HG03575 (cell line): ENCODE measurements around the gene OPRL1.
"Not testable (repeated sequence)": the region's sequence is repeated elsewhere in the genome, so short reads cannot be mapped to it uniquely, and the experiment has no call there.

Source experiments
- ATAC-seq: cut with Tn5 transposase; IDR thresholded peaks from one replicate; pipeline ENCODE4 v1.9.1; 2021; ENCODE audit not compliant: unreplicated experiment, insufficient number of reproducible peaks, low FRiP score; ENCODE audit errors: extremely low read depth

The OPRL1 gene

DNA sequence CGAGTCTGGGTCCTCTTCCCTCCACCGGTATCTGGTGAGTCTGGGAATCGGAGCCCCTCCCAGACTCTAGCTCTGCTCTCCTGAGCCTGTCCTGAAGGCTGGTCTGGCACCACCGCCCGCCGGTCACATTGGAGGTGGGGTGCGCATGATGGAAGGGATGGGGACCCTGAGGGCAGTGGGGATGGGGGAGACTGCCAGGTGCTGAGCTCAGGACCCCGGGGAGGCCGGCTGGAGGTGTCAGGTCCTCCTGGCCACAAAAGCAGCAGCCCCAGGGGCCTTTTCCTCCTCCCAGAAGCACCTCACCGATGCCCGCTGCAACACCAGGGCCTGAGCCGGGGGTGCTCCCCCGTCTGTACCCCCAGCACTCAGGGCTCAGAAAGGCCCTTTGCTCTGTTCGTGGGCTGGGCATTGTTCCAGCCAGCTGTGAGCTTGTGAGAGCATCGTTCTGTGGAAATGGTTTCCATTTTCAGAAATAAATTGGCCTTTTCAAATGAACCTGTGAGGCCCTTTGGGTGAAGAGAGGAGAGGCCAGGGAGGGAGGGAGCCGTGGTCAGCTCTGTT lies 30.0 kb downstream of the OPRL1 start:
- ATAC-seq = no peak

DNA sequence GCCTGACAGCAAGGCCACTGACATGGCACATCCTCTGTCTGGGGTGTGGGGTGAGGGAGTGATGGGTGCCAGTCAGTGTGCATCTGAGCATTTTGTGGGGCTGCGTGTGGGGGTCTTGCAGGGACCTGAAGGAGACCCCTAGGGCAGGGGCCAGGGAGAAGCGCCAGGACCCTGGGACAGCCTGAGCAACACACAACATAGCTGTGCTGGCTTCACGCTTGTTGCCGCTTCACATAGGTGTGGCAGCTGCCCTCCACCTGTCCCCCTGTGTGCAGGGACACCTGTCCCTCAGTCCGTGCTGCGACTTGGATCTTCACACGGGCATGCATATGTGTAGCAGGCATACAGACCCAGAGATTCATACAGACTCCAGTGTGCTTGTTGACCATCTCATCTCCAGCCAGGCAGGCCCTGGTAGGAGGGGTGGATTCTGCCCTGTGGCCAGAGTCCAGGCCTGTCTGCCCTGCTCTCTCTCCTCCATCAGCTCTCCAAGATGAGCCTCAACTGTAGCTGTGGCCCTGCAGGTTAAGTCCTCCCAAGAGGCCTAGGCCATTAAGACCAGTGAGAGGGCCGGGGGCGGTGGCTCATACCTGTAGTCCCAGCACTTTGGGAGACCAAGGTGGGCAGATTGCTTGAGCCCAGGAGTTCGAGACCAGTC lies 30.7 kb downstream of the OPRL1 start:
- ATAC-seq = no peak

DNA sequence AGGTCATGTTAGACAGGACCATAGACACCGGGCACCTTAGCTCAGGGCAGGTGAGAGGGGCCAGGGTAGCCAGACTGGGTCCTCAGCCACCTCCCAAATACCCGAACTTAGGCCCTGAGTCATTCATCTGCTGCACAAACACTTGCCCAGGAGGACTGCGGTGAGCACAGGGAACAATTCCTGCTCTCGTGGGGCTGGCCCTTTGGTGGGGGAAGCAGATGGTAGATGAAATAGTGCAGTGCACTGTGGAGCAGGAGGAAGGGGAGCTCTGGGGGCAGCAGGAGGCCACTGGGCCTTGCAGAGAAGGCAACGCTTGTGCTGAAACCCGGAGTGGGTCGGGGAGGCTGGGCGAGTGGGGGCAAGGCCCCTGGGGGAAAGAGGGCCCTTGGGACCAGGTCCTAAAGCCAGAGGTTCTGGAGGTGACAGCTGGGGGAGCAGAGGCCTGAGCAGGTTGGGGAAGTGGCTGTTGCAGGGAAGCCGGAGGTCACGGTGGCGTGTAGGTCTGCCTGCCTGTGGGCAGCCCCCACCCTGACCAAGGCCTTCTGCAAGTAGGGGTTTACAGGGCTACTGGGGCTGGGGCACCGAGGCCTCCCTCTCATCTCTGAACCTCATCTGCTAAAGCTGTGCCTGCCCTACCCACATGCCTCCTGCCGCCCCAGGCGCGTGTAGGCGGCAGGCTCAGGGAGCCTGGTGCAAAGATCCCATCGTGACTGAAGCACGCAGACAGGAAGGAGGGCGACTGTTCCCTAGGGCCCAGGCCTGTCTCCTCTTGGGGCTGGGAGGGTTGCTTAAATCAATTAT lies 32.2 kb downstream of the OPRL1 start:
- no peak for ATAC-seq

DNA sequence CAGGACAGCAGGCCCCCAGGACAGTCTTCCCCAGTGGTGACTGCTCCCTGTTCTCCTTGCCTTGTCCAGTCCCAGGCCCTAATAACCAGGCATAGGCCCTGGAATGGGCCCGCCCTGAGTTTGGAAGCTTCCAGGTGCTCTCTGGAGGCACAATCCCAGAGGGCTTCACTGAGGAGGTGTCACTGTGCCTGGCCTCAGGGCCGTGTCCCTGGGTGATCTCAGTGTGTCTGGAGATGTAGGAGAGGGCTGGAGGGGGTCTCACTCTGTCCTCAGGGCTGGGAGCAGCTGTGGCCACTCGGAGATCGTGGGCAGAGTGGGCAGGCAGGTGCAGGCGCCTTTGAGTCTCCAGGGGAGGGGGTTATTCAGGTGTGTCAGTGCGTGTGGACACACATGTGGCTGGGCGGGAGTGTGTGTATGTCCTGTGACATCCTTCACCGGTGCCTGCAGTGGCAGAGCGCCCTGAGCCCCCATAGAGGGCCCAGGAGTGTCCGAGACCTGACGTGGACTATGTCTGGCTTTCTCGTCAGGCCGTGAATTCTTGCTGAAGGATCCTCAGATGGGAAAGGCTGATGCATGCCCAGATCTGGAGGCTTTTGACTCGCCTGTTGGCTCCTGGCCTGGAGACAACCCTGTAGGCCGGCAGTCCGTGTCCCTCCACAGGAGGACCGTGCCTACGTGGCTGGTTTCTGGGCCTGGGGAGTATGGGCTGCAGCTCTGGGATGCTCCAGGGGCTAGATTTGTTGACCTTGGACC lies 33.0 kb downstream of the OPRL1 start:
- no peak for ATAC-seq

DNA sequence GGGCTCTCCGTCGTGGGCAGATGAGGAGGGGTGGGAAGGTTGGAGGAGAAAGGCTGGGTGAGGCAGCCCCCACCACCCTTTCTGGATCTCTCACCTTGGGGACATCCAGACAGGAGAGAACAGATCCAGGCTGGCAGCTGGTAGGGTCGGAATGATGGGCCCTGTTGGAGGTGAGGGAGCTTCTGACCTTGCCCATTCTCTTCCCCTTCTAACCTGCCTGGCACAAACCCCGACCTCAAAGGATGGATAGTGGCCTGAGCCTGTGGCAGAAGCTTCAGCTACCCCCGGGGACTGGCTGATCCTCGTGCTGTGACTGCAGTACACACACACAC lies 33.5 kb downstream of the OPRL1 start:
- no peak for ATAC-seq

DNA sequence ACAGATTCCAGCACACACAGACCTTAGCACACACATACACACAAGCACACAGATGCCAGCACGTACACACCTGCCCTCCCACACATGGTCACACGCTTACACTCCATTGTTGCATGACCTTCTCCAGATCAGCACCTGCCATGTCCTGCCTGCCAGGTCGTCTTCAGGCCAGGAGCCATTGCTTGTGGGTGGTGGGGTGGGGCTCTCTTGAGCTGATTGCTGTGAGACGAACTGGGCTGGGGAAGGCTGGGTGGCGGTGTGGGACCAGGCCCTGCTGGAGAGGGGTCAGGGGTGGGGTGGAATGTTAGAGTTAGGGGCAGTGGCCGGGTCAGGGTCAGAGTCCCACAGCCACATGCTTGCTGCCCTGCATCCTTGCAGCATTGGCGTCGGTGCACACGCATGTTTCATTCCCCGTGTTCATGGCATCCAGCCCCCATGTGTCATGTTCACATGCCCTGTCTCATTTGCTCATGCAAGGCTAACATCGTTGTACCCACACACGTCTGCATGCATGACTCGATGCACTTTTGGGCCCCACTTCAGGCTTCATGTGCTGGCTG lies 34.0 kb downstream of the OPRL1 start:
- ATAC-seq = no peak

DNA sequence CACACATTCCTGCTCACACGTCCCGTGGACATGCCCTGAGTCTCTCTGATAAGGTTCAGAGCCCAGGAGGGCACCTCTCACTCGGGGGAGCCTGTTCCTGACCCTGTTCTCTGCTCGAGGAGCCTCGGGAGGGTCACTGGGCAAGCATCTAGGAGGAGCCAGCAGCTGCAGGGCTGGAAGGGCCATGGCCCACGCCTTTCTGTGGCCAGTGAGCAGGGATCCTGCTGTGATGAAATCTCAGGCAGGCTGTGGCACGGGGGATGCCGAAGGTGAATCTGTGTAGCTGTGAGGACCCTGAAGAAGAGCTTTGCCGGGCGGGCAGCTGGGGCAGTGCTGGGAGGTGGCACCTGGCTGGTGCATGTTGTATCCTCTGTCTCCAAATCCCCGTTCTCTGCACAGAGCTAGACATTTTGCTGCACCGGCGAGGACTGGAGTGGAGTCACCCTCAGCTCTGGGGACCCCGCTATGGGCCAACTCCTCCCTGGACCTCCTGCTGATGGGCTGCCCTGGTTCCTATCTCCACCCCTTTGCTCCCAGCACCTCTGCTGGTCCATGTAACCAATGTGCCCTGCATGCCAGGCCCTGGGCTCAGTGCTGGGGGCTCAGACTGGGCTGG lies 34.6 kb downstream of the OPRL1 start:
- no peak for ATAC-seq

DNA sequence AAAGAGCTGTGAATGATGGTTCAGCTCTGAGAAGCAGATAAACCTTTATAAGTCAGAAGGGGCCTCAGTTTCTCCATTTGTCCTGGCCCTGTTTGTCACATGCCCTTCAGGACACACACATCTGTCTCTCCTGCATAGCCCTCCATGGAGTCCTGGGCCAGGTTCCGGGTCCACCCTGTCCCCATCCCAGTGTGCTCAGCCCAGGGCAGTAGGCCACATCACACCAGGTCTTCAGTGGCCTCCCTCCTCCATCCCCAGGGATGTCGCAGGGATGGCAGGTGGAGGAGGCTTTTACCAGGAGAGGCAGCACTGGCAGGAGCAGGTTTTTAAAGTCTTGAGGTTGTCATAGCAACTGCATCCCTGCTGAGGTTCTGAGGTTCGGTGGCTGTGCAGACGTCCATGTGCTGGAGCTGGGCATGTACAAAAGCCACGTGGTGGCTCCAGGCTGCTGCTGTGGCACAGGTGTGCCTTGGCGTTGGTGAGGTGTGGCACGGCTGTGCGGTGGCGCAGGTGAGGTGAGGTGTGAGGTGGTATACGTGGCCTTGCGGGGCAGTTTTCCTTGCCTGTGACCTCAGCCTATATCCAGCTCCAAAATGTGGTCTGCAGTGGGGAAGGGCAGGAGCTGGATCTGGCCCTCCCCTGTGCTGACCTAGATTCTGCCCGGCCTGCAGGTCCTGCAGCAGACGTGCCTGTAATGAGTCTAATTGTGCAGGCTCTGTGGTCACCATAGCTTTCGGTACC lies 35.5 kb downstream of the OPRL1 start:
- no peak for ATAC-seq

DNA sequence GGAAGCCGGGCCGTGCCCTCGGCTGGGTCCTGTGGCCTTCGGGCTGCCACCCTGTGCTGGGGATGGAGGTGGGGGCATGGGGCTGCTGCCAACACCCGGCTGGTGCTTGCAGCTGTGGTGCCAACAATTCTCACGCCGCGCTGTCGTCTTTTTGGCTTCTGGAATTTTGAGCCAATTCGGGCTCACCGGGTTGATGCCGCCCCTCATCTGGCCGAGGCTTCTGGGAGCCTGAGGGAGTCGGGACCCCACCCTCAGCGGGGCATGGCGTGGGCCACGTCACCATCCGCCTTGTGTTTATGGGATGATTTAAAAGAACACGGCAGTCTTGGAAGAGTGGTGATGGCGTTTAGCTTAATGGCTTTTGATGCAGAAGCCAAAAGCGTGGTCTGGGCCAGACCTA lies 36.1 kb downstream of the OPRL1 start:
- no peak for ATAC-seq

DNA sequence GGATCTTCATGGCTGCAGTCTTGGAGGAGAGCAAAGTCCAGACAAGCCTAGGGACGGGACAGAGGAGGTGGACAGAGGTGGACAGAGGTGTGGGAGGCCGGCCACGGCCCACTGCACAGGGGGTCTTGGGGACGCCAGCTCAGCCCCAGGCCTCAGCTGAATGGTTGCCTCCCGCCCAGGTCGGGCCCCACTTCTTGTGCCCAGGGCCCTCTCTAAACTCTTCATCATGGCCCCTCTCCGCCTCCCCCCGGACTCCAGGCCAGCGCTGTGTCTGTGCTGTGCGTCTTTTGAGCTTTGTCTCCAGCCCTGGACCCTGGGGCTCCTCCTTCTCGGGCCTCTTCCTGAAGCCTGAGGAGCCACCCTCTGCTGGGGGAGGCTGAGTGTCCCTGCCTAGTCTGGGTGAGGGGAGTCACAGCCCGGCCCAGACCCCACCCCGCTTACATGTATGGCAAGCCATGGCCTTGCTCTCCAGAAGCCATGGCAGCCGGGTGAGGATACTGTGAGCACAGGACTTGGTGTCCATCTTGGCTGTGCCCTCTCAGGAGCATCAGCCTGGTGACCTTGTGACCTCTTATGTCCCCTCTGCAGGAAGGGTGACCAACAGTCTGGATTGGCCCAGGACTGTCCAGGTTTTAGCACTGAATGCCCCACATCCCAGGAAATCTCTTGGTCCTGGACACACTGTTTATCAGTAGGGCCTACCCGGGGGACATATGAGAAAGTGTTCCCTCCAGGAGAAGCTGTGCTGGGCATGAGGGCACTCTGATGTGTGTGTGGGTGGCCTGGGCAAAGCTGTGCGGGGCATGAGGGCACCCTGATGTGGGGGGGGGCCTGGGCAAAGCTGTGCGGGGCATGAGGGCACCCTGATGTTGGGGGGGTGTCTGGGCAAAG lies 36.9 kb downstream of the OPRL1 start:
- ATAC-seq = no peak

DNA sequence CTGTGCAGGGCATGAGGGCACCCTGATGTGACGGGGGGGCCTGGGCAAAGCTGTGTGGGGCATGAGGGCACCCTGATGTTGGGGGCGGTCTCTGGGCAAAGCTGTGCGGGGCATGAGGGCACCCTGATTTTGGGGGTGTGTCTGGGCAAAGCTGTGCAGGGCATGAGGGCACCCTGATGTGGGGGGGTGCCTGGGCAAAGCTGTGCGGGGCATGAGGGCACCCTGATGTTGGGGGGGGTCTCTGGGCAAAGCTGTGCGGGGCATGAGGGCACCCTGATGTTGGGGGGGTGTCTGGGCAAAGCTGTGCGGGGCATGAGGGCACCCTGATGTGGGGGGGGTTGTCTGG lies 37.5 kb downstream of the OPRL1 start:
- not testable (repeated sequence) for ATAC-seq

DNA sequence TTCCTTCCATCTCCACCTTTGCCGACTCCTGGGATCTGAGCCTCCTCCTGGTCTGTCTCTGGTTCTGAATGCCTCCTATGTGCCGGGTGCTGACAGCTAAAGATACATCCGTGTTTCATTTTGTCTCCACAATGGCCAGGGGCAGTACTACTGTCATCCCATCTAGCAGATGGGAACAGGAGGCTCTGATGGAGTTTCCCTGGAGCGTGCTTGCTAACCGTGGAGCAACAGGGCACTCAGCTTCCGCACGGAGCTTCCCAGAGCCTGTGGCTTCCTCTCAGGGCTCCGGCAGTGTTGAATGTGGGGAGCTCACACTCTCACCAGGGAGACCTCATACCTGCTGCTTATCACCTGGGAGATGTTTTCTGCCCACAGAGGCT lies 39.4 kb downstream of the OPRL1 start:
- ATAC-seq = no peak

DNA sequence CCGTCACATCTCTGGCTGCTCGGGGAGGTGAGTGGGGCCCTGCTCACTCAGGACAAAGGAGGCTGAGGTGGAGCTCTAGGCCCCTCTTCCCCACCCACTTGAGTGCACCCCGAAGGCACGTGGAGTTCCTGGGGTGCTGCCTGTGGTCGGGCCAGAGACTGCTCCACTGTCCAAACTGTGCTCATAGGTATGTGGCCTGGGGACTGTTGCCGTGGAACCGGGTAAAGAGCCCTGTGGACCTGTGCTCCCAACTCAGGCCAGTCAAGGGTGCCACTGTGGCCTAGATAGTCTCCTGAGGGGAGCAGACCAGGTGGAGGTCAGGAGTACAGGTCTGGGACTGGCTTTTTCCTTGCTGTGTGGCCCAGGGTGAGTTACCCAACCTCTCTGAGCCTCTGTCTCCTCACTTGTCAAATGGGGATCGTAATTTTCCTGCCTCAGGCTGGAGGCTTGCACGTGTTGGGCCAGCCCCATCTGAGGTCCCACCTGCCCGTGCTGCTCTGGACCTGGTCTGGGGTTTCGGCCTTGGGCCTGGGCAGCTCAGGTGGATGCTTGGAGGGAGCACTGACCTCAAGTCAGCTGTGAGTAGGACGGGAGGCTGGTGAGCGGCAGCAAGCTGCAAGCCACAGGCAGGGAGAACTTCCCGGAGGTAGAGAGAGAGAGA lies 39.9 kb downstream of the OPRL1 start:
- no peak for ATAC-seq

DNA sequence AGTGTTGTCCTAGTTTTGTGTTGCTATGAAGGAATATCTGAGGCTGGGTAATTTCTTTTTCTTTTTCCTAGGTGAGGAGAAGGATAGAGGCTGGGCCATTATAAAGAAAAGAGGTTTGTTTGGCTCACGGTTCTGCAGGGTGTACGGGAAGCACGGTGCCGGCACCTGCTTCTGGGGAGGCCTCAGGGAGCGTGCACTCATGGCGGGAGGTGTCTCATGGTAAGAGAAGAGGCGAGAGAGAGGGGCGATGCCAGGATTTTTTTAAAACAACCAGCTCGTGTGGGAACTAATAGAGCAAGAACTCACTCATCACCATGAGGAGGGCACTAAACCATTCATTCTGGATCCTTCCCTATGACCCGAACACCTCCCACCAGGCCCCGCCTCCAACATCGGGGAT lies 41.7 kb downstream of the OPRL1 start:
- no peak for ATAC-seq

DNA sequence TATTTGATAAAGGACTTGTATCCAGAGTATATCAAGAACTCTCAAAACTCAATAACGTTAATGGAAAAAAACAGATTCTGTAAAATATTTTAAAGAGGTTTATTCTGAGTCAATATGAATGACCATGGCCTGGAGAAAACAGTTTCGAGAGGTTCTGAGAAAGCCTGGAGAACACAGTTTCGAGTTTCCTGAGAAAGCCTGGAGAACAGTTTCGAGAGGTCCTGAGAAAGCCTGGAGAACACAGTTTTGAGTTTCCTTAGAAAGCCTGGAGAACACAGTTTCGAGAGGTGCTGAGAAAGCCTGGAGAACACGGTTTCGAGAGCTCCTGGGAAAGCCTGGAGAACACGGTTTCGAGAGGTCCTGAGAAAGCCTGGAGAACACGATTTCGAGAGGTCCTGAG lies 43.0 kb downstream of the OPRL1 start:
- ATAC-seq = not testable (repeated sequence)

DNA sequence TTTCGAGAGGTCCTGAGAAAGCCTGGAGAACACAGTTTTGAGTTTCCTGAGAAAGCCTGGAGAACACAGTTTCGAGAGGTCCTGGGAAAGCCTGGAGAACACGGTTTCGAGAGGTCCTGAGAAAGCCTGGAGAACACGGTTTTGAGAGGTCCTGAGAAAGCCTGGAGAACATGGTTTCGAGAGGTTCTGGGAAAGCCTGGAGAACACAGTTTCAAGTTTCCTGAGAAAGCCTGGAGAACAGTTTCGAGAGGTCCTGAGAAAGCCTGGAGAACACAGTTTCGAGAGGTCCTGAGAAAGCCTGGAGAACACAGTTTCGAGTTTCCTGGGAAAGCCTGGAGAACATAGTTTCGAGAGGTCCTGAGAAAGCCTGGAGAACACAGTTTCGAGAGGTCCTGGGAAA lies 43.6 kb downstream of the OPRL1 start:
- not testable (repeated sequence) for ATAC-seq

DNA sequence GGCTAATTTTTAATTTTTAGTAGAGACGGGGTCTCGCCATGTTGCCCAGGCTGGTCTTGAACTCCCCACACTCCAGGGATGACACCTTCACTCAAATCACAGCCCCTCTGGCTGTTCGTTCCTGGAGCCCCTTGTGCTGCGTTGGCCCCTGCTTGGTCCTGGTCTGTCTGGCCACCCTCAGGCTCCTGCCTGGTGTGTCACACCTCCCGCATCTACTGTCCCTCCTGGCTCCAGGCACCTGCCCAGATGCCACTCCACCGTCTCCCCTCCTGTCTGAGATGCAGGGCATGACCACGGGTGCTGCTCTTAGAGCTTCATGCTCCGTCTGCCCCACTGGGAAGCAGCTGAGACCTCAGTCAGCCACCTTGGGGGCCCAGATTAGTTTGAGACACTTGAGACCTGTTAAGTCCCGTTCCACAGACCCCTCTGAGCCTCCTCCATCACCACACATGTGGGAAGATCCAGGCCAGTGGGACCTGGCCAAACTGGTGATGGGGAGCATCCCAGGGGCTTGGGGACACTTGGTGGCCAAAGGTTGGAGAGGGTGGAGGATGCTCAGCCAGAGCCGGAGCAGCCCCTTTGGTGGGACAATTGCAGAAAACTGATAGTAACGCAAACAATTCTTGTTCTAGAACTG lies 49.4 kb downstream of the OPRL1 start:
- ATAC-seq = no peak
